ENCODE results near the gene PXK. TPM values are rescaled to one million over a fixed set of nuclear protein-coding genes. Genes with fewer than 3 reads are reported as not detected.

The PXK gene
- total RNA-seq, 1 donor from 2014 or later, result 18.8 TPM

DNA sequence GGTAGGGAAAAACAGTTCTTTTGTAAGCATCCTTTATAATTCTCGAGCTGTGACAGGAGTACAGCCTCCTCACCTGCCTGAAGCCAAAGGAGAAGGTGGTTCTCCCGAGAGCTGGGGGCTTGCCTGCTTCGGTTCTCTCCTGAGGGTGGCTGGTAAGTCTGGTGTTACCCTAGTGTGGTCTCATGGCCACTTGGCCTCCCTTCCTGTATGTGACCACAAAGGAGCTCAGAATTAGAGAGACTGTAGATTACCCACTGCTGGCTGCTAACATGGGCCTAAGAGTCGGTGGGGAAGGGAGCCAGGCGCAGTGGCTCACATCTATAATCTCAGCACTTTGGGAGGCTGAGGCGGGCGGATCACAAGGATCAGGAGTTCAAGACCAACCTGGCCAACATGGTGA, 88.3 kb downstream of the PXK start:
- Mint-ChIP-seq H3K27me3 (ENCODE audit: unreplicated experiment) (peaks cover 7% of the 10 kb centered on the region), H3K36me3 (ENCODE audit: low read depth, unreplicated experiment) (peaks cover 19% of the 10 kb centered on the region), H3K27ac (ENCODE audit: unreplicated experiment) (no peak overlapping the region), H3K9me3 (ENCODE audit: unreplicated experiment) (no peaks in the 10 kb centered on the region), H3K4me1 (ENCODE audit: unreplicated experiment) (peaks cover 43% of the 10 kb centered on the region), H3K4me3 (ENCODE audit: unreplicated experiment) (no peak overlapping the region)
- TF ChIP-seq, protein P1, sequence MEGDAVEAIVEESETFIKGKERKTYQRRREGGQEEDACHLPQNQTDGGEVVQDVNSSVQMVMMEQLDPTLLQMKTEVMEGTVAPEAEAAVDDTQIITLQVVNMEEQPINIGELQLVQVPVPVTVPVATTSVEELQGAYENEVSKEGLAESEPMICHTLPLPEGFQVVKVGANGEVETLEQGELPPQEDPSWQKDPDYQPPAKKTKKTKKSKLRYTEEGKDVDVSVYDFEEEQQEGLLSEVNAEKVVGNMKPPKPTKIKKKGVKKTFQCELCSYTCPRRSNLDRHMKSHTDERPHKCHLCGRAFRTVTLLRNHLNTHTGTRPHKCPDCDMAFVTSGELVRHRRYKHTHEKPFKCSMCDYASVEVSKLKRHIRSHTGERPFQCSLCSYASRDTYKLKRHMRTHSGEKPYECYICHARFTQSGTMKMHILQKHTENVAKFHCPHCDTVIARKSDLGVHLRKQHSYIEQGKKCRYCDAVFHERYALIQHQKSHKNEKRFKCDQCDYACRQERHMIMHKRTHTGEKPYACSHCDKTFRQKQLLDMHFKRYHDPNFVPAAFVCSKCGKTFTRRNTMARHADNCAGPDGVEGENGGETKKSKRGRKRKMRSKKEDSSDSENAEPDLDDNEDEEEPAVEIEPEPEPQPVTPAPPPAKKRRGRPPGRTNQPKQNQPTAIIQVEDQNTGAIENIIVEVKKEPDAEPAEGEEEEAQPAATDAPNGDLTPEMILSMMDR (IDR thresholded peaks at IDR 0.05; ENCODE audit: unreplicated experiment), result no peak
- DNase-seq (ENCODE audit: low spot score), result no peak

DNA sequence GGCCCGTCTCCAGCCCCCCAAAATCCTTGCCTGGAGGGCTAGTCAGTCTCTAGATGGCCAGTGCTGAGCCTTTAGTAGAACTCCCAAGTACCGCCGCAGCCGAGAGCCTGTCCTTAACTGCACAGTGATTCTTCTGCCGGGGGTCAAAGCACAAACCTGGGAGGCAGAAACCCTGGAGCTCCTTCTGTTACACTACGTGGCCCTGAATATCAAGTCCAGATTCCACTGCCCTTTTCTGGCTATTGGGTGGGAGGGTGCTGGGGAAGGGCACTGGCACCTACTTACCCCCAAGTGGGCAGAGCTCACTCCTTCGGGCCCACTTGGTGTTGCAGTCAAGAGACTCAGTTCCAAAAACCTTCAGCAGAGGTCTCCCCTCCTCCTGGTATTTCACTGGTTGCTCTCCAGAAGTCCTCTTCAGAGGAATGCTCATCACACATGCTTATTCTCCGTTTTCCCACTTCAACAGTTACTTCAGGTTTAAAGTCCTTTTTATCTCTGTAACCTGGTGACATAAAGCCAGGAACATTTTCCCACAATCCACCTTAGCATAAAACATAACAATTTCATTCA, 90.1 kb downstream of the PXK start:
- H3K27ac Mint-ChIP-seq (ENCODE audit: unreplicated experiment), result no peak overlapping the region
- peaks cover 42% of the 10 kb centered on the region for H3K4me1 Mint-ChIP-seq (ENCODE audit: unreplicated experiment)
- DNase-seq (ENCODE audit: low spot score), result no peak
- H3K9me3 Mint-ChIP-seq (ENCODE audit: unreplicated experiment), result no peaks in the 10 kb centered on the region
- no peak overlapping the region for H3K4me3 Mint-ChIP-seq (ENCODE audit: unreplicated experiment)
- TF ChIP-seq, protein P1 (IDR thresholded peaks at IDR 0.05; ENCODE audit: unreplicated experiment), result no peak
- peaks cover 21% of the 10 kb centered on the region for H3K36me3 Mint-ChIP-seq (ENCODE audit: low read depth, unreplicated experiment)
- H3K27me3 Mint-ChIP-seq (ENCODE audit: unreplicated experiment), result peaks cover 5% of the 10 kb centered on the region

- H3K4me1 Mint-ChIP-seq (ENCODE audit: unreplicated experiment), result peaks cover 38% of the 10 kb centered on the region
- peaks cover 3% of the 10 kb centered on the region for H3K27me3 Mint-ChIP-seq (ENCODE audit: unreplicated experiment)
- H3K36me3 Mint-ChIP-seq (ENCODE audit: low read depth, unreplicated experiment), result peaks cover 34% of the 10 kb centered on the region
- TF ChIP-seq, protein P1 (IDR thresholded peaks at IDR 0.05; ENCODE audit: unreplicated experiment), result no peak
- DNase-seq (ENCODE audit: low spot score), result no peak
- H3K4me3 Mint-ChIP-seq (ENCODE audit: unreplicated experiment), result peak overlapping the region; percentile 47
- no peaks in the 10 kb centered on the region for H3K9me3 Mint-ChIP-seq (ENCODE audit: unreplicated experiment)
- peak overlapping the region; percentile 77 for H3K27ac Mint-ChIP-seq (ENCODE audit: unreplicated experiment)
Measured at GRCh38 chr3:58424613-58425012, 91.9 kb downstream of the PXK start.

DNA sequence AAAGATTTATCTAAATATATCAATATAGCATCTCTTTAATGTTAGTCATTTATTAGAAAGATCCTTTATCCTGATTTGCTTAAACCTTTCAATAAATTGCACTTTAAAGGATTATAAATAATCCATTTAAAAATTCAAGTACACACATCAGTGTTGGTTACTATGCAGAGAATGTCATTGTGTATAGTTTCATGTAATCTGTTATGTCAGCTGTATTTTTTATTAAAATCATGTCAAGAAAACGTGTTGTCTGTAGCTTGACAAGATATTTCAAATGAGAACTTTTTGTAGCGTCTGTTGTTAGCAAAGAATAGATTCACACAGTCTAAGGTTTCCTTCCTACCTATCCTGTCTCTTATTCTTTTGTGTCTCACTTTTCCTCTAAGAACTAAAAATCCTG, 93.1 kb downstream of the PXK start:
- Mint-ChIP-seq H3K36me3 (ENCODE audit: low read depth, unreplicated experiment) (peaks cover 26% of the 10 kb centered on the region), H3K4me1 (ENCODE audit: unreplicated experiment) (peaks cover 38% of the 10 kb centered on the region), H3K27ac (ENCODE audit: unreplicated experiment) (peak overlapping the region; percentile 81), H3K9me3 (ENCODE audit: unreplicated experiment) (no peaks in the 10 kb centered on the region), H3K4me3 (ENCODE audit: unreplicated experiment) (no peak overlapping the region), H3K27me3 (ENCODE audit: unreplicated experiment) (peaks cover 3% of the 10 kb centered on the region)
- TF ChIP-seq, protein P1 (IDR thresholded peaks at IDR 0.05; ENCODE audit: unreplicated experiment), result no peak
- no peak for DNase-seq (ENCODE audit: low spot score)

DNA sequence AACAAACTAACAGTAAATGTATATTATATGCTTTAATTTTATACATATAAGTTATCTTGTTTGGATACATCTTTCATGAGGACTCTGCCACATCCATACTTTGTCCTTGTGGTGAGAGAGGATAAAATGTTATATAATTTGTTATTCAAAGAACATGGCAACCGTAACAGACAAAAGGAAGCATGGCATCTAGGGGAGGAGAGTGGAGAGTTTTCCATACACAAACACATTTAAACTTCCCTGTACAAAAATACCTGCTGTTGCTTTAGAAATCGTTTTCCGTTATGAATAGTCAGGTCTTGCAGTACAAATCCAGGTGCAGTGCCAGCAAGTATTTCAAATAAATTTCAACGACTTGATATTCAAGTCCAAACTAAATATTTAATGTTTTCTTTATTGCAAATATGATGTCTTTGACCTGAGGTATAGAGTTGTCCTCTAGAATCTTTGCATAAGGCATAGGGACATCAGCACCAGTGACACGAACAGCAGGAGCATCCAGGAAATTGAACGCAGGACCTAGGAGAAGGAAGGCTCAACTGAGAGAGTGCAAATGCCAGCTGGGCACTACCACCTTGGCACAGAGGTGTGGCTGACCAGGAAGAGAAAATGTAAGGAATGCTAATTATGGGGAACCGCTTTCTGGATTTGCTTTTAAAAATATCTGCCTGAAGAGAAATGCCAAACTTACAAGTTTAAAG, 95.1 kb downstream of the PXK start:
- Mint-ChIP-seq H3K27me3 (ENCODE audit: unreplicated experiment) (peaks cover 1% of the 10 kb centered on the region), H3K4me1 (ENCODE audit: unreplicated experiment) (peaks cover 30% of the 10 kb centered on the region), H3K4me3 (ENCODE audit: unreplicated experiment) (no peak overlapping the region), H3K36me3 (ENCODE audit: low read depth, unreplicated experiment) (peaks cover 27% of the 10 kb centered on the region), H3K9me3 (ENCODE audit: unreplicated experiment) (no peaks in the 10 kb centered on the region), H3K27ac (ENCODE audit: unreplicated experiment) (no peak overlapping the region)
- DNase-seq (ENCODE audit: low spot score), result no peak
- TF ChIP-seq, protein P1 (IDR thresholded peaks at IDR 0.05; ENCODE audit: unreplicated experiment), result no peak

Measured in endothelial cell (in vitro differentiated cells).